OCI-LY1 (cell line): ENCODE data around the gene GLRB.

Source experiments
- H2AFZ ChIP-seq: fragments of 200-600 bp; sonication (generic), shearing (Covaris generic); 2 replicates; pipeline ENCODE4 v1.6.0; 2014; ENCODE audit warnings: antibody characterized with exemption, mild to moderate bottlenecking, low read length
- H3F3A ChIP-seq: fragments of 200-600 bp; sonication (generic), shearing (Covaris generic); 2 replicates; pipeline ENCODE4 v1.6.0; 2014; ENCODE audit warnings: mild to moderate bottlenecking, antibody characterized with exemption, low read length, moderate library complexity; ENCODE audit not compliant: insufficient read depth
- H3K27ac ChIP-seq: fragments of 200-600 bp; sonication (generic); 2 replicates; pipeline ENCODE4 v1.5.1; 2014; ENCODE audit warnings: low read length, mixed run types, mild to moderate bottlenecking, low read depth; ENCODE audit not compliant: poor library complexity, severe bottlenecking
- H3K27me3 ChIP-seq: fragments of 200-600 bp; sonication (generic); 2 replicates; pipeline ENCODE4 v1.6.0; 2014; ENCODE audit warnings: antibody characterized with exemption, mild to moderate bottlenecking, low read length, moderate library complexity; ENCODE audit not compliant: insufficient read depth
- H3K36me3 ChIP-seq: fragments of 200-600 bp; sonication (generic); 2 replicates; pipeline ENCODE4 v1.6.1; 2014; ENCODE audit warnings: mild to moderate bottlenecking, antibody characterized with exemption, low read length, moderate library complexity, mixed read lengths; ENCODE audit not compliant: insufficient read depth
- H3K4me1 ChIP-seq: fragments of 200-600 bp; sonication (generic); 2 replicates; pipeline ENCODE4 v1.5.1; 2014; ENCODE audit warnings: mild to moderate bottlenecking, low read length, moderate library complexity; ENCODE audit not compliant: insufficient read depth, severe bottlenecking
- H3K4me2 ChIP-seq: fragments of 200-600 bp; sonication (generic), shearing (Covaris generic); 2 replicates; pipeline ENCODE4 v1.6.1; 2014; ENCODE audit warnings: low read length
- H3K4me3 ChIP-seq: fragments of 200-600 bp; sonication (generic); 2 replicates; pipeline ENCODE4 v1.5.1; 2014; ENCODE audit warnings: low read length, low read depth, mild to moderate bottlenecking, mixed read lengths; ENCODE audit not compliant: poor library complexity, severe bottlenecking
- H3K79me2 ChIP-seq: fragments of 200-600 bp; shearing (Covaris generic); 2 replicates; pipeline ENCODE4 v1.6.1; 2016; ENCODE audit warnings: mixed run types, low read length, mixed read lengths; ENCODE audit not compliant: insufficient read depth
- H3K9ac ChIP-seq: fragments of 200-600 bp; sonication (generic), shearing (Covaris generic); 2 replicates; pipeline ENCODE4 v1.6.1; 2014; ENCODE audit warnings: mild to moderate bottlenecking, low read length, mixed read lengths
- H3K9me2 ChIP-seq: fragments of 200-600 bp; sonication (generic), shearing (Covaris generic); 2 replicates; pipeline ENCODE4 v1.6.1; 2014; ENCODE audit warnings: low read depth, mild to moderate bottlenecking, low read length, mixed read lengths
- H3K9me3 ChIP-seq: fragments of 200-600 bp; shearing (Covaris generic); 2 replicates; pipeline ENCODE4 v1.6.1; 2014; ENCODE audit warnings: low read length, mixed read lengths
- H4K20me1 ChIP-seq: fragments of 200-600 bp; sonication (generic), shearing (Covaris generic); 2 replicates; pipeline ENCODE4 v1.6.0; 2016; ENCODE audit warnings: mild to moderate bottlenecking, low read length; ENCODE audit not compliant: insufficient read depth
- EZH2 ChIP-seq: fragments of 200-600 bp; sonication (generic), shearing (Covaris generic); IDR thresholded peaks from 2 replicates; pipeline ENCODE4 v1.8.0; 2017; ENCODE audit warnings: borderline replicate concordance, mixed run types, mild to moderate bottlenecking, antibody characterized with exemption, low read length, moderate library complexity, mixed read lengths
- TF ChIP-seq, protein P1 (sequence below): fragments of 200-600 bp; sonication (generic), shearing (Covaris generic); IDR thresholded peaks from 2 replicates; pipeline ENCODE4 v1.5.1; 2017; ENCODE audit warnings: mild to moderate bottlenecking, antibody characterized with exemption, low read length, moderate library complexity, mixed read lengths

Gene GLRB

DNA sequence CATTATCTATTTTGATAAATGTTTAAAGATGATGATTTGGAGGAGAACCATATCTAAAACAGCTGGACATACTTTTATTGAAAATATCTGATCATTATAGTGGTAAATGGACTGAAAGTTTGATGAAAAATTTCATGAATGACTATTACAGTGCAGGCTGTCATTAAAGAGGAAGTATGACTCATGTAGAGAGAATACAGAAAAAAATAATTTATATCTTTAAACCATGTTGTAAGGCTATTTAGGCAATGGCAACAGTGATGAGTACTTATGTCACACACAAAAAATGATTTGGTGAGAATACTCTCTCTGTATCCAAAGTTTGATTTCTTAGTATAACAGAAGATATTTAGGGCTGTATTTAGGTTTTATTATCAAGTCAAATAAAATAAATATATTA lies 3.9 kb upstream of the GLRB start:
- H2AFZ ChIP-seq: no peak overlapping the region
- H3K9me3 ChIP-seq: no peaks in the 10 kb centered on the region
- H3K4me3 ChIP-seq: no peak overlapping the region
- no peaks in the 10 kb centered on the region for H3K4me1 ChIP-seq
- H3K36me3 ChIP-seq: no peaks in the 10 kb centered on the region
- no peaks in the 10 kb centered on the region for H3K9me2 ChIP-seq
- H3K27me3 ChIP-seq: no peaks in the 10 kb centered on the region
- H3F3A ChIP-seq: no peaks in the 10 kb centered on the region
- H4K20me1 ChIP-seq: no peaks in the 10 kb centered on the region
- H3K27ac ChIP-seq: no peak overlapping the region
- H3K4me2 ChIP-seq: no peak overlapping the region
- no peak for TF ChIP-seq EZH2
- TF ChIP-seq, protein P1, sequence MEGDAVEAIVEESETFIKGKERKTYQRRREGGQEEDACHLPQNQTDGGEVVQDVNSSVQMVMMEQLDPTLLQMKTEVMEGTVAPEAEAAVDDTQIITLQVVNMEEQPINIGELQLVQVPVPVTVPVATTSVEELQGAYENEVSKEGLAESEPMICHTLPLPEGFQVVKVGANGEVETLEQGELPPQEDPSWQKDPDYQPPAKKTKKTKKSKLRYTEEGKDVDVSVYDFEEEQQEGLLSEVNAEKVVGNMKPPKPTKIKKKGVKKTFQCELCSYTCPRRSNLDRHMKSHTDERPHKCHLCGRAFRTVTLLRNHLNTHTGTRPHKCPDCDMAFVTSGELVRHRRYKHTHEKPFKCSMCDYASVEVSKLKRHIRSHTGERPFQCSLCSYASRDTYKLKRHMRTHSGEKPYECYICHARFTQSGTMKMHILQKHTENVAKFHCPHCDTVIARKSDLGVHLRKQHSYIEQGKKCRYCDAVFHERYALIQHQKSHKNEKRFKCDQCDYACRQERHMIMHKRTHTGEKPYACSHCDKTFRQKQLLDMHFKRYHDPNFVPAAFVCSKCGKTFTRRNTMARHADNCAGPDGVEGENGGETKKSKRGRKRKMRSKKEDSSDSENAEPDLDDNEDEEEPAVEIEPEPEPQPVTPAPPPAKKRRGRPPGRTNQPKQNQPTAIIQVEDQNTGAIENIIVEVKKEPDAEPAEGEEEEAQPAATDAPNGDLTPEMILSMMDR: no peak
- no peaks in the 10 kb centered on the region for H3K79me2 ChIP-seq
- H3K9ac ChIP-seq: no peak overlapping the region

- Histone ChIP-seq H3K9ac (no peak overlapping the region), H3K9me3 (no peaks in the 10 kb centered on the region), H3K4me3 (no peak overlapping the region), H3K79me2 (no peaks in the 10 kb centered on the region), H3K36me3 (no peaks in the 10 kb centered on the region), H4K20me1 (no peaks in the 10 kb centered on the region), H3K27me3 (no peaks in the 10 kb centered on the region), H2AFZ (no peak overlapping the region), H3F3A (no peaks in the 10 kb centered on the region), H3K27ac (no peak overlapping the region), H3K4me2 (no peak overlapping the region), H3K4me1 (no peaks in the 10 kb centered on the region), H3K9me2 (no peaks in the 10 kb centered on the region)
- no peak for TF ChIP-seq EZH2
- TF ChIP-seq, protein P1: no peak
Measured at GRCh38 chr4:157075401-157075800, 549 bp upstream of the GLRB start.

- Histone ChIP-seq H3K4me1 (no peaks in the 10 kb centered on the region), H2AFZ (no peak overlapping the region), H3K4me2 (no peak overlapping the region), H3K79me2 (no peaks in the 10 kb centered on the region), H4K20me1 (no peaks in the 10 kb centered on the region), H3K9me3 (no peaks in the 10 kb centered on the region), H3F3A (no peaks in the 10 kb centered on the region), H3K4me3 (no peak overlapping the region), H3K27me3 (no peaks in the 10 kb centered on the region), H3K27ac (no peak overlapping the region), H3K36me3 (no peaks in the 10 kb centered on the region), H3K9me2 (no peaks in the 10 kb centered on the region), H3K9ac (no peak overlapping the region)
- no peak for TF ChIP-seq EZH2
- TF ChIP-seq, protein P1: no peak
Measured at GRCh38 chr4:157076578-157076947, 613 bp downstream of the GLRB start.
